GM12878 (cell line): ENCODE data around the gene DAPK3. TPM values are rescaled to one million over a fixed set of nuclear protein-coding genes. Genes with fewer than 3 reads are reported as not detected.

ENCODE experiments used
- BCLAF1 ChIP-seq: fragments of 450-650 bp; IDR thresholded peaks from 2 replicates; pipeline ENCODE4 v1.6.1; 2017; ENCODE audit warnings: antibody characterized with exemption, mild to moderate bottlenecking, moderate library complexity
- CBX5 ChIP-seq: sonication (generic); IDR thresholded peaks from 2 replicates; pipeline ENCODE4 v1.6.1; 2016; ENCODE audit warnings: low read depth, moderate library complexity, mild to moderate bottlenecking, inconsistent platforms
- E2F4 ChIP-seq: IDR thresholded peaks from 2 replicates; pipeline ENCODE4 v1.6.1; 2012; ENCODE audit warnings: low read depth, low read length, improper control_type of control experiment
- EGR1 ChIP-seq, 2 experiments: IDR thresholded peaks; 1 replicate in 1 of 2; 2 replicates in 1 of 2; pipeline ENCODE4 v1.6.1; 2011 to 2012; ENCODE audit warnings: low read depth in 2 of 2, low read length in 2 of 2, borderline replicate concordance in 1 of 2, mild to moderate bottlenecking in 1 of 2, moderate library complexity in 1 of 2
- ELK1 ChIP-seq: IDR thresholded peaks from 2 replicates; pipeline ENCODE4 v1.6.1; 2012; ENCODE audit warnings: low read depth, low read length, improper control_type of control experiment
- GABPA ChIP-seq: IDR thresholded peaks from 2 replicates; pipeline ENCODE4 v1.6.1; 2014; ENCODE audit warnings: antibody characterized with exemption, low read depth, mild to moderate bottlenecking, inconsistent platforms
- GATAD2B ChIP-seq: fragments of 450-650 bp; conservative IDR thresholded peaks from 2 replicates; pipeline ENCODE4 v1.6.1; 2017; ENCODE audit warnings: low read depth, mild to moderate bottlenecking, moderate library complexity
- HCFC1 ChIP-seq: fragments of 150-350 bp; IDR thresholded peaks from 2 replicates; pipeline ENCODE4 v1.6.1; 2014; ENCODE audit warnings: low read length
- LARP7 ChIP-seq: fragments of 450-650 bp; IDR thresholded peaks from 2 replicates; pipeline ENCODE4 v1.6.1; 2017; ENCODE audit warnings: mild to moderate bottlenecking
- MXI1 ChIP-seq: fragments of 150-350 bp; IDR thresholded peaks from 2 replicates; pipeline ENCODE4 v1.6.1; 2011; ENCODE audit warnings: low read depth, mild to moderate bottlenecking, inconsistent platforms, low read length, improper control_type of control experiment
- POU2F2 ChIP-seq: IDR thresholded peaks from 3 replicates; pipeline ENCODE4 v1.6.1; 2011; ENCODE audit warnings: low read depth, mild to moderate bottlenecking, low read length, borderline replicate concordance
- RCOR1 ChIP-seq: conservative IDR thresholded peaks from 2 replicates; pipeline ENCODE4 v1.6.1; 2012; ENCODE audit warnings: low read depth, low read length, improper control_type of control experiment
- RELB ChIP-seq: fragments of 450-650 bp; IDR thresholded peaks from 2 replicates; pipeline ENCODE4 v1.6.1; 2017; ENCODE audit warnings: low read depth, mild to moderate bottlenecking, moderate library complexity
- SMAD1 ChIP-seq: fragments of 450-650 bp; IDR thresholded peaks from 2 replicates; pipeline ENCODE4 v1.6.1; 2018; ENCODE audit warnings: mild to moderate bottlenecking, low read depth; ENCODE audit not compliant: partially characterized antibody
- SP1 ChIP-seq: IDR thresholded peaks from one replicate; pipeline ENCODE4 v1.6.1; 2011; ENCODE audit warnings: low read depth, low read length
- STAT3 ChIP-seq: IDR thresholded peaks from 2 replicates; pipeline ENCODE4 v1.6.1; 2011; ENCODE audit warnings: low read depth, low read length, improper control_type of control experiment
- TAF1 ChIP-seq: IDR thresholded peaks from 2 replicates; pipeline ENCODE4 v1.6.1; 2011; ENCODE audit warnings: mild to moderate bottlenecking, low read depth, low read length, borderline replicate concordance
- TARDBP ChIP-seq: IDR thresholded peaks from 2 replicates; pipeline ENCODE4 v1.6.1; 2016; ENCODE audit warnings: borderline replicate concordance
- TCF12 ChIP-seq: IDR thresholded peaks from 2 replicates; pipeline ENCODE4 v1.6.1; 2011; ENCODE audit warnings: low read depth, mild to moderate bottlenecking, low read length
- WRNIP1 ChIP-seq: IDR thresholded peaks from 2 replicates; pipeline ENCODE4 v1.6.1; 2011; ENCODE audit warnings: low read depth, low read length, improper control_type of control experiment, borderline replicate concordance
- ZNF207 ChIP-seq: fragments of 450-650 bp; IDR thresholded peaks from 2 replicates; pipeline ENCODE4 v1.6.1; 2014; ENCODE audit warnings: antibody characterized with exemption, mild to moderate bottlenecking, borderline replicate concordance
- polyA plus RNA-seq, 11 experiments: library from polyadenylated mRNA; depleted of rRNA in 4 of 11; unstranded in 6 of 11; stranded (reverse) in 5 of 11; fragments of >200 nt; fragmentation: Nextera tagmentation in 4 of 11; fragmentation: Illumina TruSeq in 1 of 11; extraction: Ambion mirVana in 4 of 11; extraction: Trizol in 1 of 11; gene quantifications; 1 replicate in 1 of 11; 2 replicates in 10 of 11; pipeline versions ENCODE4 v1.2.1 to v1.2.3, GENCODE V29; 2011 to 2016; ENCODE audit warnings: inconsistent platforms in 2 of 11, missing spikeins in 2 of 11, low read depth in 1 of 11
- total RNA-seq, 4 experiments: library from RNA; depleted of rRNA in 3 of 4; stranded (reverse); fragments of >200 nt in 3 of 4; fragmentation: Illumina TruSeq in 1 of 4; extraction: Trizol in 1 of 4; gene quantifications; 2 replicates each; pipeline versions ENCODE4 v1.2.1 to v1.2.3, GENCODE V29; 2013 to 2021
- TF ChIP-seq, protein P1 (sequence below): fragments of 450-650 bp; IDR thresholded peaks from 2 replicates; pipeline ENCODE4 v1.6.1; 2017; ENCODE audit warnings: mild to moderate bottlenecking, low read depth, inconsistent platforms; ENCODE audit not compliant: poor library complexity, severe bottlenecking

DAPK3 gene
- total and polyA plus RNA-seq, 10 of the 15 experiments (the other 5 are each of a cell fraction or from before 2014, with no cell fraction given), result 0.13 to 46.4 (median 24.8) TPM

GRCh38 chr19:3986260-3987041 is 15.6 kb upstream of the DAPK3 start (continued):
- TF ChIP-seq, protein P1, sequence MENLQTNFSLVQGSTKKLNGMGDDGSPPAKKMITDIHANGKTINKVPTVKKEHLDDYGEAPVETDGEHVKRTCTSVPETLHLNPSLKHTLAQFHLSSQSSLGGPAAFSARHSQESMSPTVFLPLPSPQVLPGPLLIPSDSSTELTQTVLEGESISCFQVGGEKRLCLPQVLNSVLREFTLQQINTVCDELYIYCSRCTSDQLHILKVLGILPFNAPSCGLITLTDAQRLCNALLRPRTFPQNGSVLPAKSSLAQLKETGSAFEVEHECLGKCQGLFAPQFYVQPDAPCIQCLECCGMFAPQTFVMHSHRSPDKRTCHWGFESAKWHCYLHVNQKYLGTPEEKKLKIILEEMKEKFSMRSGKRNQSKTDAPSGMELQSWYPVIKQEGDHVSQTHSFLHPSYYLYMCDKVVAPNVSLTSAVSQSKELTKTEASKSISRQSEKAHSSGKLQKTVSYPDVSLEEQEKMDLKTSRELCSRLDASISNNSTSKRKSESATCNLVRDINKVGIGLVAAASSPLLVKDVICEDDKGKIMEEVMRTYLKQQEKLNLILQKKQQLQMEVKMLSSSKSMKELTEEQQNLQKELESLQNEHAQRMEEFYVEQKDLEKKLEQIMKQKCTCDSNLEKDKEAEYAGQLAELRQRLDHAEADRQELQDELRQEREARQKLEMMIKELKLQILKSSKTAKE, result peak; percentile 51
- TF ChIP-seq POU2F2 (no peak), EGR1 (IDR thresholded peaks at IDR 0.05; ENCODE audit: borderline replicate concordance in 1 of 2, low read depth in 2 of 2, low read length in 2 of 2) (no peak), GABPA (no peak), GATAD2B (no peak), TARDBP (no peak), ZNF207 (no peak), TCF12 (no peak), BCLAF1 (no peak), TAF1 (no peak), E2F4 (no peak), RCOR1 (no peak), CBX5 (no peak), RELB (peak; percentile 54; the same call in 1 of the 2 replicates), WRNIP1 (no peak), SP1 (no peak), SMAD1 (peak; percentile 3), HCFC1 (no peak), ELK1 (no peak), LARP7 (no peak; the same call in 1 of the 2 replicates), STAT3 (no peak), MXI1 (peak; percentile 40; the same call in 1 of the 2 replicates)
